ENCODE measurements around the gene THSD4. TPM values are rescaled to one million over a fixed set of nuclear protein-coding genes. Genes with fewer than 3 reads are reported as not detected.

THSD4 gene
- total RNA-seq, 1 donor from 2014 or later = 151 TPM

DNA sequence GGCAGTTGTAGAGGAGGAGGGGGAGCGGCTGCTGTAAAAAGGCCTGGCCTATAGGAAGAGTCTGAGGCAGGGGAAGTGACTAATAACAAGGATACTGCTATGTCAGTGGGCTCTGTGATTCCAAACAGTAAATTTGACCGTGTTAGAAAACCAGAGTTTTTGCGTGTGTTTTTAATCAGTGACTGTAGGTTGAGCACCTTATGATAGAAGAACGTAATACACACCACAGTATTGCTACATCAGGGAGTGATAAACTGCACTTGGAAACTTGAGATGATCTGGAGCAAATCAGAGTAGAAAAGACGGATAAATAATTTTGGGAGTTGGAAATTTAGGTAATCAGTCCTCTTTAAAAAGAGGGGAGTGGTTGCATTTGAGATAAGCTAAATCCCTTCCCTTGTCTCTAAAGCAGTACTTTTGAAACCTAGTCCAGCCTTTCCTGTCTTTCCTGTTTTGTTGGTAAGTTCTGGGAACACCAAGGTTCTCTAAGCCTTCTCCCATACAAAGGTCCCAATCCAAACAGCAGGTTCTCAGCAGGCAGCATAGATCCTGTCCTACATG lies 564.6 kb downstream of the THSD4 start:
- Histone ChIP-seq H3K9me3 (no peaks in the 10 kb centered on the region), H3K27me3 (no peaks in the 10 kb centered on the region), H3K36me3 (no peaks in the 10 kb centered on the region), H3K27ac (no peak overlapping the region), H3K4me3 (no peak overlapping the region), H3K4me1 (peaks cover 0 to 16% of the 10 kb centered on the region in 2 donors)
- intact Hi-C loops (cut with DNase I) = no loop called here
- DNase-seq (ENCODE audit: low spot score in 2 of 2) = no peak
- TF ChIP-seq, protein P1, sequence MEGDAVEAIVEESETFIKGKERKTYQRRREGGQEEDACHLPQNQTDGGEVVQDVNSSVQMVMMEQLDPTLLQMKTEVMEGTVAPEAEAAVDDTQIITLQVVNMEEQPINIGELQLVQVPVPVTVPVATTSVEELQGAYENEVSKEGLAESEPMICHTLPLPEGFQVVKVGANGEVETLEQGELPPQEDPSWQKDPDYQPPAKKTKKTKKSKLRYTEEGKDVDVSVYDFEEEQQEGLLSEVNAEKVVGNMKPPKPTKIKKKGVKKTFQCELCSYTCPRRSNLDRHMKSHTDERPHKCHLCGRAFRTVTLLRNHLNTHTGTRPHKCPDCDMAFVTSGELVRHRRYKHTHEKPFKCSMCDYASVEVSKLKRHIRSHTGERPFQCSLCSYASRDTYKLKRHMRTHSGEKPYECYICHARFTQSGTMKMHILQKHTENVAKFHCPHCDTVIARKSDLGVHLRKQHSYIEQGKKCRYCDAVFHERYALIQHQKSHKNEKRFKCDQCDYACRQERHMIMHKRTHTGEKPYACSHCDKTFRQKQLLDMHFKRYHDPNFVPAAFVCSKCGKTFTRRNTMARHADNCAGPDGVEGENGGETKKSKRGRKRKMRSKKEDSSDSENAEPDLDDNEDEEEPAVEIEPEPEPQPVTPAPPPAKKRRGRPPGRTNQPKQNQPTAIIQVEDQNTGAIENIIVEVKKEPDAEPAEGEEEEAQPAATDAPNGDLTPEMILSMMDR (IDR thresholded peaks at IDR 0.05) = no peak

DNA sequence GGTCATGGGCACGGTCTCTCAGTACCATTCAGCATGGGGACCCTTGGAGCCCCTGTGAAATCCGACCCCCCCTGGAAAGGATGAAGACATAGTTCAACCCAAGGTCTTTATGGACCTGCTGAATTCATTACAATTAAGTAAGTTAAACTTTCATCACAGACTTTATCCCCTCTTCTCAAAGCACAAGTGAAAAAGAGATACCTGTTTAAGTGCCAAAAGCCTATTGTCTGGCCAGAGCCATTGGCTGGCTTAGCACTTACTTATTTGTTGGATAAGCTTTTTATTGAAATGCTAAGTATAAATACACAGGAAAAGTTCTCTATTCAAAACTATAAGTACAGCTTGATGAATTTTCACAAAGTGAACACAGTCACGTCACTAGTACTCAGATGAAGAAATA lies 566.7 kb downstream of the THSD4 start:
- Histone ChIP-seq H3K4me3 (no peak overlapping the region), H3K36me3 (no peaks in the 10 kb centered on the region), H3K4me1 (peaks cover 0 to 11% of the 10 kb centered on the region in 2 donors), H3K9me3 (no peaks in the 10 kb centered on the region), H3K27me3 (no peaks in the 10 kb centered on the region), H3K27ac (no peak overlapping the region)
- TF ChIP-seq, protein P1 (IDR thresholded peaks at IDR 0.05) = no peak
- no peak for DNase-seq (ENCODE audit: low spot score in 2 of 2)
- intact Hi-C loops (cut with DNase I) = no loop called here

DNA sequence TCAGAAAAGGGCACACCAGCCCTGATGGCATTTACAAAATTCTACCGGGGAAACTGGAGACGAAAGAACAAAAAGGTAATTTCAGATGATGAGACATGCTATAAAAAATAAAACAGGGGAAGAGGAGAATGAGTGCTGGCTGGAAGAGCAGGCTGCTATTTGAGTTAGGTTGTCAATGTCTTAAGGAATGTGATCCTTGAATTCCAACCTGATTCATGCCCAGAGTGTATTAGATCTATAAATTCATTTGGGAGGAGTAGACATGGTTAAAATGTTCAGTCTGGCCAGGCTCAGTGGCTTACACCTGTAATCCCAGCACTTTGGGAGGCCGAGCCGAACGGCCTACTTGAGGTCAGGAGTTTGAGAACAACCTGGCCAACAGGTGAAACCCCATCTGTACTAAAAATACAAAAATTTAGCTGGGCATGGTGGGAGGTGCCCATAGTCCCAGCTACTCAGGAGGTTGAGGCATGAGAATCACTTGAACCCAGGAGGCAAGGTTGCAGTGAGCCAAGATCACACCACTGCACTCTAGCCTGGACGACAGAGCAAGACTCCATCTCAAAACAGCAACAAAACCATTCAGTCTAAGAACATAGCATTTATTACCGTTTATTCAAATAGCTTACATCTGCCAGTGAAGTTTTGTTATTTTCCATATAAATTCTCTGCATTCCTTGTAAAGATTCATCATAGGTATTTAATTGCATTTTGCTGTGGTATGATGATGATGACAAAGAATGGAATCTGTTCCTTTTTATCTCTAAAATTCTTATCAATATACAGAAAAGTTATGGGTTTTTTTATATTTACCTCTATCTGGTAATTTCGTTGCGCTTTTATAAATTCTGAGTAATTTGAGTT lies 568.4 kb downstream of the THSD4 start:
- TF ChIP-seq, protein P1 (IDR thresholded peaks at IDR 0.05) = no peak
- intact Hi-C loops (cut with DNase I) = no loop called here
- DNase-seq (ENCODE audit: low spot score in 2 of 2) = no peak
- H3K9me3 ChIP-seq = no peaks in the 10 kb centered on the region
- H3K36me3 ChIP-seq = no peaks in the 10 kb centered on the region
- H3K27me3 ChIP-seq = no peaks in the 10 kb centered on the region
- H3K27ac ChIP-seq = no peak overlapping the region
- H3K4me1 ChIP-seq = no peaks in the 10 kb centered on the region
- H3K4me3 ChIP-seq = no peak overlapping the region

DNA sequence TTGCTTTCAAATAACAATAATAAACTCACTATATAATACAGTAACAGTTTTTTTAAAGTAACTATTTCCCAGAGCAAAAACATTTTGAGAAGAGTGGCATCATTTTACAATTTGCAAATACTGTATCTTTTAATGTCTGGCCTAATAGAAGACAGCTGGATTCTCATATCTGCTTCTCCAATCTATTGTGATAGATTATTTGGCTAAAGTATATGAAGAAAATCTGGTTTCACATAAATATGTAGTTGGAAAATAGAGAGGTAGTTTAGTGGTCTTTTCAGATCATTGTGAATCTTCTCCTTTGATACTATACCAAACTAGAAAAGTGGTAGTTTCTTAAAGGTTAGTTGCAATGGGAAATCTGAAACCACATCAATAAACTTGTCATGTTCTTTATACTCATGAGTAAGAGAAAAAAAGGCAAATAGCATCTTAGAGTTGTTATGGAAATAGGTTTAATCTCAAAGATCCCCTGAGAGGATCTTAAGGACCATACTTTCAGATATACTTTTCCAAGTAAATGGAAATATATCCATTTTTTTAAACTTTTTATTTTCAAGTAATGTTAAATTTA lies 570.2 kb downstream of the THSD4 start:
- Histone ChIP-seq H3K4me1 (no peaks in the 10 kb centered on the region), H3K4me3 (no peak overlapping the region), H3K36me3 (no peaks in the 10 kb centered on the region), H3K9me3 (no peaks in the 10 kb centered on the region), H3K27ac (no peak overlapping the region), H3K27me3 (no peaks in the 10 kb centered on the region)
- no peak for DNase-seq (ENCODE audit: low spot score in 2 of 2)
- intact Hi-C loops (cut with DNase I) = no loop called here
- TF ChIP-seq, protein P1 (IDR thresholded peaks at IDR 0.05) = no peak

DNA sequence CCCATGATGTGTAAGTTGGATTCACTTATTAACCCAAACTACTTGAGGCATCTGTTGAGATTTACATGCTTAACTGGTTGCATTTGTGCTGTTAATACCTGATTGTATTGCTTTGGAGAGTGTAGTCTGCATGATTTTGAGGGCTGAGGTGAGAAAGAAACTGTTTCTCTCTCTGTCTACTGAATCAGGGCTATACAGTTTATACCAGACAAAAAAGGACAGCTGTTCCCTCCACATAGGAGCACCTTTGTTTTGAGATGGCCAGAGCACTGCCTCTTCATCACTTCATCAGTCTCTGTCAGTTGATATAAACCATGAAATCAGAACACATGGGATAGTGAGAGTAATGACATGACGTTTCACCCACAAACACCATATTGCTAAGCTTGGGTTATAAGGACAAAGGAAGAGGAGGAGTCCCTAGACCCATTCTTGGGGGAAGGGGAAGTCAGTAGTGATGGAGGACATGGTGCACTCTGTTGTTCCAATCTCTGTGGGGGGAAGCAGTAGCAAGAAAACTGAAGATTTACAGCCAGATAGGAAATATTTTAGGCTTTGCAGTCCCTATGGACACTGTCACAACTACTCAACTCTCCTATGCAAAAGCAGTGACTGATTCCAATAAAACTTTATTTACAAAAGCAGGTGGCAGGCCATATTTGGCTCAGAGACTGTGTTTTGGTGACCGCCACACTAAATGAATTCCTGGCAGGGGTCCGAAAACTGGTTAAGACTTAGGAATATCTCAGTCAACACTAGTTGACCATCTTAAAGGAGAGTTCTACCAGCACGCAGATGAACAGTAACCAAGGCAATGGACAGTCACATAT lies 571.2 kb downstream of the THSD4 start:
- Histone ChIP-seq H3K27ac (no peak overlapping the region), H3K9me3 (no peaks in the 10 kb centered on the region), H3K4me1 (peaks cover 0 to 6% of the 10 kb centered on the region in 2 donors), H3K36me3 (no peaks in the 10 kb centered on the region), H3K4me3 (no peak overlapping the region), H3K27me3 (no peaks in the 10 kb centered on the region)
- no peak for DNase-seq (ENCODE audit: low spot score in 2 of 2)
- intact Hi-C loops (cut with DNase I) = no loop called here
- TF ChIP-seq, protein P1 (IDR thresholded peaks at IDR 0.05) = no peak

Measured in ascending aorta (tissue), 2 donors.